Globus pallidus (tissue), 1 donor: ENCODE results near the gene LIN54.
"Not testable (repeated sequence)": the region's sequence is repeated elsewhere in the genome, so short reads cannot be mapped to it uniquely, and the experiment has no call there.

Experiments
- DNase-seq: peaks from one replicate; pipeline ENCODE4 v3.0.0-alpha.2; 2015; ENCODE audit warnings: low spot score

Gene LIN54

GRCh38 chr4:82947498-82947897 is 63.1 kb downstream of the LIN54 start:
- DNase-seq, result no peak

- no peak for DNase-seq
These were observed 71.2 kb downstream of the LIN54 start for GRCh38 chr4:82939414-82939813.

GRCh38 chr4:82934441-82934840 is 76.2 kb downstream of the LIN54 start:
- DNase-seq, result no peak

GRCh38 chr4:82930848-82931755 is 79.5 kb downstream of the LIN54 start:
- no peak for DNase-seq

GRCh38 chr4:82921795-82922194 is 88.8 kb downstream of the LIN54 start:
- DNase-seq, result no peak

GRCh38 chr4:82919386-82919785 is 91.2 kb downstream of the LIN54 start:
- DNase-seq, result no peak

GRCh38 chr4:82918091-82918490 is 92.5 kb downstream of the LIN54 start:
- DNase-seq, result peak; percentile 79

- not testable (repeated sequence) for DNase-seq
These were observed 96.7 kb downstream of the LIN54 start for GRCh38 chr4:82913968-82914367.

GRCh38 chr4:82913305-82913704 is 97.3 kb downstream of the LIN54 start:
- no peak for DNase-seq

GRCh38 chr4:82909326-82909725 is 101.3 kb downstream of the LIN54 start:
- no peak for DNase-seq

- DNase-seq, result no peak
These were observed 104.2 kb downstream of the LIN54 start for GRCh38 chr4:82906469-82906868.

- DNase-seq, result no peak
These were observed 105.4 kb downstream of the LIN54 start for GRCh38 chr4:82905205-82905604.

- DNase-seq, result no peak
These were observed 106.9 kb downstream of the LIN54 start for GRCh38 chr4:82903737-82904136.

GRCh38 chr4:82901183-82901718 is 109.4 kb downstream of the LIN54 start:
- DNase-seq, result no peak

GRCh38 chr4:82900411-82901182 is 110.0 kb downstream of the LIN54 start, which contains the start of gene THAP9:
THAP9 (plus strand) TSS chr4:82900735; CDS start chr4:82900803, 68 bp downstream.
- peak; percentile 99 for DNase-seq

GRCh38 chr4:82900066-82900410 is 110.6 kb downstream of the LIN54 start:
- DNase-seq, result no peak

- no peak for DNase-seq
These were observed 111.1 kb downstream of the LIN54 start for GRCh38 chr4:82899374-82900065.

GRCh38 chr4:82898322-82899243 is 112.0 kb downstream of the LIN54 start:
- peak; percentile 13 for DNase-seq

- no peak for DNase-seq
These were observed 113.9 kb downstream of the LIN54 start for GRCh38 chr4:82896755-82897154.

- DNase-seq, result no peak
These were observed 116.7 kb downstream of the LIN54 start for GRCh38 chr4:82893942-82894341.

- no peak for DNase-seq
These were observed 118.2 kb downstream of the LIN54 start for GRCh38 chr4:82892467-82892802.
